ENCODE data around the gene INPP5E.

Gene INPP5E

DNA sequence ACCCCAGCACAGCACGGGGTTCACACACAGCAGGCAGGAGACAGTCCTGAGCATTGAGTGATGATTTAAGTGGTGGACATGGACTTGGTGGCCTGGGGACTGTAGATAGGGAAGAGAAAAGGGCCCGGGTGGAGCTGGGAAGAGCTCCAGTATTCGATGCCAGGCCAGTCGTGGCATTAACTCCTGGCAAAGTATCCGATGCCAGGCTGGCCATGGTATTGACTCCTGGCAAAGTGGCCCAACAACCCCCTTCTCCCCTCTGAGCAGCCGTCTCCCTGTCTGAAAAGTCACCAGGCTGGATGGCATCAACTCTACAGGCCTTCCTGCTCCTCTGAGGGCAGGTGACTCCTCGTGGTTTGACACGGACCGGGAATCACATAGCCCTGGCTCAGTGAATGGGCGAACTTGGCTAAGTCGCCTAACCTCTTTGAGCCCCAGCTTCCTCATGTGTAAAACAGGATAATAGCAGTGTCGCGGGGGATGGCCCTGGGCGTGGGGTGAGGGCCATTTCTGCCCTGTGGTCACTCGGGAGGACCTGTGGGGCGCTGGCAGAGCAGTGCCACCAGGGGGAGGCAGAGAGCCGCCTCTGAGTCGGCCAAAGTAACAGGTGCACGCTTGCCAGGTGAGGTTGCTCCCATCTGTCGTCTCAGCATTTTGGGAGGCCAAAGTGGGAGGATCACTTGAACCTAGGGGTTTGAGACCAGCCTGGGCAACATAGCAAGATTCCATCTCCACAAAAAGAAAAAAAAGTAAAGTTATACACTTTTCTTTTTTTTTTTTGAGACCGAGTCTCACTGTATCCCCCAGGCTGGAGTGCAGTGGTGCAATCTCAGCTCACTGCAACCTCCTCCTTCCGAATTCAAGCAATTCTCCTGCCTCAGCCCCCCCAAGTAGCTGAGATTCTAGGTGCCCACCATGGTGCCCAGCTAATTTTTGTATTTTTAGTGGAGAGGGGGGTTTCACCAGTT, 48.9 kb upstream of the INPP5E start (continued):
- TF ChIP-seq SALL2 (tag by site-specific recombination; IDR thresholded peaks at IDR 0.05; ENCODE audit: borderline replicate concordance) (no peak), ZNF629 (tag by site-specific recombination; IDR thresholded peaks at IDR 0.05) (0 out of 2 replicates have a peak, but pooled peaks have one; percentile 17), GLIS2 (tag by site-specific recombination; IDR thresholded peaks at IDR 0.05) (peak; percentile 66; the same call in 1 of the 2 replicates), SETDB1 (IDR thresholded peaks at IDR 0.05; ENCODE audit: insufficient read length, low read length) (no peak), ZNF184 (tag by site-specific recombination; IDR thresholded peaks at IDR 0.05) (0 out of 2 replicates have a peak, but pooled peaks have one; percentile 19), ZNF501 (tag by site-specific recombination; IDR thresholded peaks at IDR 0.05) (no peak), ZNF132 (tag by site-specific recombination; IDR thresholded peaks at IDR 0.05; ENCODE audit: borderline replicate concordance) (no peak), ZNF2 (tag by site-specific recombination; IDR thresholded peaks at IDR 0.05) (no peak; the same call in 1 of the 2 replicates), ZNF324 (tag by site-specific recombination; IDR thresholded peaks at IDR 0.05) (0 out of 2 replicates have a peak, but pooled peaks have one; percentile 18), BCL11A (tag by site-specific recombination; IDR thresholded peaks at IDR 0.05; ENCODE audit: low read depth) (peak; percentile 66; the same call in 1 of the 2 replicates), ZNF221 (tag by site-specific recombination; IDR thresholded peaks at IDR 0.05; ENCODE audit: borderline replicate concordance) (no peak), KLF9 (tag by site-specific recombination; IDR thresholded peaks at IDR 0.05; ENCODE audit: low read depth) (no peak), ZNF266 (tag by site-specific recombination; IDR thresholded peaks at IDR 0.05; ENCODE audit: low read depth) (no peak), KLF1 (tag by site-specific recombination; IDR thresholded peaks at IDR 0.05) (0 out of 2 replicates have a peak, but pooled peaks have one; percentile 39), GLIS1 (tag by site-specific recombination; IDR thresholded peaks at IDR 0.05) (peak; percentile 41), SP7 (tag by site-specific recombination; IDR thresholded peaks at IDR 0.05) (0 out of 2 replicates have a peak, but pooled peaks have one; percentile 20), ZNF747 (tag by site-specific recombination; IDR thresholded peaks at IDR 0.05) (no peak), ZNF426 (tag by site-specific recombination; IDR thresholded peaks at IDR 0.05) (no peak), BCL11B (tag by site-specific recombination; IDR thresholded peaks at IDR 0.05; ENCODE audit: low read depth) (0 out of 2 replicates have a peak, but pooled peaks have one; percentile 39), GLI2 (tag by site-specific recombination; IDR thresholded peaks at IDR 0.05; ENCODE audit: borderline replicate concordance, low read depth) (no peak), ZEB2 (tag by site-specific recombination; IDR thresholded peaks at IDR 0.05) (peak; percentile 84; the same call in 1 of the 2 replicates), ZNF398 (tag by site-specific recombination; IDR thresholded peaks at IDR 0.05) (no peak), ZNF10 (tag by site-specific recombination; IDR thresholded peaks at IDR 0.05) (0 out of 2 replicates have a peak, but pooled peaks have one; percentile 14), SCRT1 (tag by site-specific recombination; IDR thresholded peaks at IDR 0.05; ENCODE audit: borderline replicate concordance) (peak; percentile 100), KLF8 (tag by site-specific recombination; IDR thresholded peaks at IDR 0.05) (no peak), ZNF362 (tag by site-specific recombination; IDR thresholded peaks at IDR 0.05) (no peak), SCRT2 (tag by site-specific recombination; IDR thresholded peaks at IDR 0.05) (peak; percentile 100), KLF17 (tag by site-specific recombination; IDR thresholded peaks at IDR 0.05) (peak; percentile 31; the same call in 1 of the 2 replicates)
- TF ChIP-seq, protein P1, sequence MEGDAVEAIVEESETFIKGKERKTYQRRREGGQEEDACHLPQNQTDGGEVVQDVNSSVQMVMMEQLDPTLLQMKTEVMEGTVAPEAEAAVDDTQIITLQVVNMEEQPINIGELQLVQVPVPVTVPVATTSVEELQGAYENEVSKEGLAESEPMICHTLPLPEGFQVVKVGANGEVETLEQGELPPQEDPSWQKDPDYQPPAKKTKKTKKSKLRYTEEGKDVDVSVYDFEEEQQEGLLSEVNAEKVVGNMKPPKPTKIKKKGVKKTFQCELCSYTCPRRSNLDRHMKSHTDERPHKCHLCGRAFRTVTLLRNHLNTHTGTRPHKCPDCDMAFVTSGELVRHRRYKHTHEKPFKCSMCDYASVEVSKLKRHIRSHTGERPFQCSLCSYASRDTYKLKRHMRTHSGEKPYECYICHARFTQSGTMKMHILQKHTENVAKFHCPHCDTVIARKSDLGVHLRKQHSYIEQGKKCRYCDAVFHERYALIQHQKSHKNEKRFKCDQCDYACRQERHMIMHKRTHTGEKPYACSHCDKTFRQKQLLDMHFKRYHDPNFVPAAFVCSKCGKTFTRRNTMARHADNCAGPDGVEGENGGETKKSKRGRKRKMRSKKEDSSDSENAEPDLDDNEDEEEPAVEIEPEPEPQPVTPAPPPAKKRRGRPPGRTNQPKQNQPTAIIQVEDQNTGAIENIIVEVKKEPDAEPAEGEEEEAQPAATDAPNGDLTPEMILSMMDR (tag by site-specific recombination; IDR thresholded peaks at IDR 0.05) = peak; percentile 91
- TF ChIP-seq, protein P2, sequence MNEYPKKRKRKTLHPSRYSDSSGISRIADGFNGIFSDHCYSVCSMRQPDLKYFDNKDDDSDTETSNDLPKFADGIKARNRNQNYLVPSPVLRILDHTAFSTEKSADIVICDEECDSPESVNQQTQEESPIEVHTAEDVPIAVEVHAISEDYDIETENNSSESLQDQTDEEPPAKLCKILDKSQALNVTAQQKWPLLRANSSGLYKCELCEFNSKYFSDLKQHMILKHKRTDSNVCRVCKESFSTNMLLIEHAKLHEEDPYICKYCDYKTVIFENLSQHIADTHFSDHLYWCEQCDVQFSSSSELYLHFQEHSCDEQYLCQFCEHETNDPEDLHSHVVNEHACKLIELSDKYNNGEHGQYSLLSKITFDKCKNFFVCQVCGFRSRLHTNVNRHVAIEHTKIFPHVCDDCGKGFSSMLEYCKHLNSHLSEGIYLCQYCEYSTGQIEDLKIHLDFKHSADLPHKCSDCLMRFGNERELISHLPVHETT (tag by site-specific recombination; IDR thresholded peaks at IDR 0.05) = no peak

Measured in HEK293 (cell line).